ENCODE measurements around the gene ACP4. TPM values are rescaled to one million over a fixed set of nuclear protein-coding genes. Genes with fewer than 3 reads are reported as not detected.

ACP4 gene
- total and polyA plus RNA-seq, 2 experiments from 2014 or later = not detected

DNA sequence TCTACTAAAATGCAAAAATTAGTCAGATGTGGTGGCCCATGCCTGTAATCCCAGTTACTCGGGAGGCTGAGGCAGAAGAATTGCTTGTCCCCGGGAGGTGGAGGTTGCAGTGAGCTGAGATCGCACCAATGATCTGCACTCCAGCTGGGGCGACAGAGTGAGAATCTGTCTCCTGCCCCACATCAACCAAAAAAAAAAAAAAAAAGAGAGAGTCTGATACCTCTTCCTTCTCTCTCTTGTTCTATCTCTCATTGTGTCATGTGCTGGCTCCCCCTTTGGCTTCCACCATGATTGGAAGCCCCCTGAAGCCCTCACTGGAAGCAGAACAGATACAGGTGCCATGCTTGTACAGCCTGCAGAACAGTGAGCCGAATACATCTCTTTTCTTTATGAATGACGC lies 46.7 kb upstream of the ACP4 start:
- H3K4me3 ChIP-seq = no peak overlapping the region
- H3K4me1 ChIP-seq (ENCODE audit: insufficient read depth) = no peaks in the 10 kb centered on the region
- no peaks in the 10 kb centered on the region for H4K20me1 ChIP-seq (replicated peaks; ENCODE audit: insufficient read depth)
- no peak overlapping the region for H3K27ac ChIP-seq (ENCODE audit: low read depth)
- Mint-ChIP-seq H3K9me3 (peaks cover 94% of the 10 kb centered on the region), H3K4me1 (no peaks in the 10 kb centered on the region), H3K4me3 (no peak overlapping the region), H3K36me3 (ENCODE audit: low read depth) (peaks cover 44% of the 10 kb centered on the region), H3K27ac (no peak overlapping the region), H3K27me3 (ENCODE audit: insufficient read depth, low read depth, poor library complexity) (peaks cover 4% of the 10 kb centered on the region)
- no peaks in the 10 kb centered on the region for H3K9me2 ChIP-seq (ENCODE audit: insufficient read depth)
- no peak for ATAC-seq
- TF ChIP-seq CREB1 (CRISPR knock-in tag; IDR thresholded peaks at IDR 0.05; ENCODE audit: low read depth) (no peak), ZNF331 (CRISPR knock-in tag; IDR thresholded peaks at IDR 0.05; ENCODE audit: low read depth) (no peak), ZNF114 (CRISPR knock-in tag; IDR thresholded peaks at IDR 0.05) (no peak), POLR2AphosphoS5 (IDR thresholded peaks at IDR 0.05; ENCODE audit: low read depth) (no peak), JUNB (IDR thresholded peaks at IDR 0.05; ENCODE audit: unreplicated experiment) (no peak)
- TF ChIP-seq, protein P1, sequence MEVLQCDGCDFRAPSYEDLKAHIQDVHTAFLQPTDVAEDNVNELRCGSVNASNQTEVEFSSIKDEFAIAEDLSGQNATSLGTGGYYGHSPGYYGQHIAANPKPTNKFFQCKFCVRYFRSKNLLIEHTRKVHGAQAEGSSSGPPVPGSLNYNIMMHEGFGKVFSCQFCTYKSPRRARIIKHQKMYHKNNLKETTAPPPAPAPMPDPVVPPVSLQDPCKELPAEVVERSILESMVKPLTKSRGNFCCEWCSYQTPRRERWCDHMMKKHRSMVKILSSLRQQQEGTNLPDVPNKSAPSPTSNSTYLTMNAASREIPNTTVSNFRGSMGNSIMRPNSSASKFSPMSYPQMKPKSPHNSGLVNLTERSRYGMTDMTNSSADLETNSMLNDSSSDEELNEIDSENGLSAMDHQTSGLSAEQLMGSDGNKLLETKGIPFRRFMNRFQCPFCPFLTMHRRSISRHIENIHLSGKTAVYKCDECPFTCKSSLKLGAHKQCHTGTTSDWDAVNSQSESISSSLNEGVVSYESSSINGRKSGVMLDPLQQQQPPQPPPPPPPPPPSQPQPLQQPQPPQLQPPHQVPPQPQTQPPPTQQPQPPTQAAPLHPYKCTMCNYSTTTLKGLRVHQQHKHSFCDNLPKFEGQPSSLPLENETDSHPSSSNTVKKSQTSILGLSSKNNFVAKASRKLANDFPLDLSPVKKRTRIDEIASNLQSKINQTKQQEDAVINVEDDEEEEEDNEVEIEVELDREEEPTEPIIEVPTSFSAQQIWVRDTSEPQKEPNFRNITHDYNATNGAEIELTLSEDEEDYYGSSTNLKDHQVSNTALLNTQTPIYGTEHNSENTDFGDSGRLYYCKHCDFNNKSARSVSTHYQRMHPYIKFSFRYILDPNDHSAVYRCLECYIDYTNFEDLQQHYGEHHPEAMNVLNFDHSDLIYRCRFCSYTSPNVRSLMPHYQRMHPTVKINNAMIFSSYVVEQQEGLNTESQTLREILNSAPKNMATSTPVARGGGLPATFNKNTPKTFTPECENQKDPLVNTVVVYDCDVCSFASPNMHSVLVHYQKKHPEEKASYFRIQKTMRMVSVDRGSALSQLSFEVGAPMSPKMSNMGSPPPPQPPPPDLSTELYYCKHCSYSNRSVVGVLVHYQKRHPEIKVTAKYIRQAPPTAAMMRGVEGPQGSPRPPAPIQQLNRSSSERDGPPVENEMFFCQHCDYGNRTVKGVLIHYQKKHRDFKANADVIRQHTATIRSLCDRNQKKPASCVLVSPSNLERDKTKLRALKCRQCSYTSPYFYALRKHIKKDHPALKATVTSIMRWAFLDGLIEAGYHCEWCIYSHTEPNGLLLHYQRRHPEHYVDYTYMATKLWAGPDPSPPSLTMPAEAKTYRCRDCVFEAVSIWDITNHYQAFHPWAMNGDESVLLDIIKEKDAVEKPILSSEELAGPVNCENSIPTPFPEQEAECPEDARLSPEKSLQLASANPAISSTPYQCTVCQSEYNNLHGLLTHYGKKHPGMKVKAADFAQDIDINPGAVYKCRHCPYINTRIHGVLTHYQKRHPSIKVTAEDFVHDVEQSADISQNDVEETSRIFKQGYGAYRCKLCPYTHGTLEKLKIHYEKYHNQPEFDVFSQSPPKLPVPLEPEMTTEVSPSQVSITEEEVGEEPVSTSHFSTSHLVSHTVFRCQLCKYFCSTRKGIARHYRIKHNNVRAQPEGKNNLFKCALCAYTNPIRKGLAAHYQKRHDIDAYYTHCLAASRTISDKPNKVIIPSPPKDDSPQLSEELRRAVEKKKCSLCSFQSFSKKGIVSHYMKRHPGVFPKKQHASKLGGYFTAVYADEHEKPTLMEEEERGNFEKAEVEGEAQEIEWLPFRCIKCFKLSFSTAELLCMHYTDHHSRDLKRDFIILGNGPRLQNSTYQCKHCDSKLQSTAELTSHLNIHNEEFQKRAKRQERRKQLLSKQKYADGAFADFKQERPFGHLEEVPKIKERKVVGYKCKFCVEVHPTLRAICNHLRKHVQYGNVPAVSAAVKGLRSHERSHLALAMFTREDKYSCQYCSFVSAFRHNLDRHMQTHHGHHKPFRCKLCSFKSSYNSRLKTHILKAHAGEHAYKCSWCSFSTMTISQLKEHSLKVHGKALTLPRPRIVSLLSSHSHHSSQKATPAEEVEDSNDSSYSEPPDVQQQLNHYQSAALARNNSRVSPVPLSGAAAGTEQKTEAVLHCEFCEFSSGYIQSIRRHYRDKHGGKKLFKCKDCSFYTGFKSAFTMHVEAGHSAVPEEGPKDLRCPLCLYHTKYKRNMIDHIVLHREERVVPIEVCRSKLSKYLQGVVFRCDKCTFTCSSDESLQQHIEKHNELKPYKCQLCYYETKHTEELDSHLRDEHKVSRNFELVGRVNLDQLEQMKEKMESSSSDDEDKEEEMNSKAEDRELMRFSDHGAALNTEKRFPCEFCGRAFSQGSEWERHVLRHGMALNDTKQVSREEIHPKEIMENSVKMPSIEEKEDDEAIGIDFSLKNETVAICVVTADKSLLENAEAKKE (CRISPR knock-in tag; IDR thresholded peaks at IDR 0.05) = no peak
- TF ChIP-seq, protein P2, sequence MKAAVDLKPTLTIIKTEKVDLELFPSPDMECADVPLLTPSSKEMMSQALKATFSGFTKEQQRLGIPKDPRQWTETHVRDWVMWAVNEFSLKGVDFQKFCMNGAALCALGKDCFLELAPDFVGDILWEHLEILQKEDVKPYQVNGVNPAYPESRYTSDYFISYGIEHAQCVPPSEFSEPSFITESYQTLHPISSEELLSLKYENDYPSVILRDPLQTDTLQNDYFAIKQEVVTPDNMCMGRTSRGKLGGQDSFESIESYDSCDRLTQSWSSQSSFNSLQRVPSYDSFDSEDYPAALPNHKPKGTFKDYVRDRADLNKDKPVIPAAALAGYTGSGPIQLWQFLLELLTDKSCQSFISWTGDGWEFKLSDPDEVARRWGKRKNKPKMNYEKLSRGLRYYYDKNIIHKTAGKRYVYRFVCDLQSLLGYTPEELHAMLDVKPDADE (IDR thresholded peaks at IDR 0.05) = no peak
- TF ChIP-seq, protein P3, sequence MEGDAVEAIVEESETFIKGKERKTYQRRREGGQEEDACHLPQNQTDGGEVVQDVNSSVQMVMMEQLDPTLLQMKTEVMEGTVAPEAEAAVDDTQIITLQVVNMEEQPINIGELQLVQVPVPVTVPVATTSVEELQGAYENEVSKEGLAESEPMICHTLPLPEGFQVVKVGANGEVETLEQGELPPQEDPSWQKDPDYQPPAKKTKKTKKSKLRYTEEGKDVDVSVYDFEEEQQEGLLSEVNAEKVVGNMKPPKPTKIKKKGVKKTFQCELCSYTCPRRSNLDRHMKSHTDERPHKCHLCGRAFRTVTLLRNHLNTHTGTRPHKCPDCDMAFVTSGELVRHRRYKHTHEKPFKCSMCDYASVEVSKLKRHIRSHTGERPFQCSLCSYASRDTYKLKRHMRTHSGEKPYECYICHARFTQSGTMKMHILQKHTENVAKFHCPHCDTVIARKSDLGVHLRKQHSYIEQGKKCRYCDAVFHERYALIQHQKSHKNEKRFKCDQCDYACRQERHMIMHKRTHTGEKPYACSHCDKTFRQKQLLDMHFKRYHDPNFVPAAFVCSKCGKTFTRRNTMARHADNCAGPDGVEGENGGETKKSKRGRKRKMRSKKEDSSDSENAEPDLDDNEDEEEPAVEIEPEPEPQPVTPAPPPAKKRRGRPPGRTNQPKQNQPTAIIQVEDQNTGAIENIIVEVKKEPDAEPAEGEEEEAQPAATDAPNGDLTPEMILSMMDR (conservative IDR thresholded peaks at IDR 0.05; ENCODE audit: low read depth in 2 of 2) = no peak
- no peaks in the 10 kb centered on the region for H3F3A ChIP-seq (replicated peaks; ENCODE audit: low read depth)
- H3K79me2 ChIP-seq (replicated peaks; ENCODE audit: insufficient read depth) = no peaks in the 10 kb centered on the region
- H3K27me3 ChIP-seq (ENCODE audit: insufficient read depth) = no peaks in the 10 kb centered on the region
- DNase-seq (ENCODE audit: low spot score) = no peak
- H3K4me2 ChIP-seq = no peak overlapping the region
- no peak overlapping the region for H2AFZ ChIP-seq
- no peaks in the 10 kb centered on the region for H3K36me3 ChIP-seq (ENCODE audit: insufficient read depth)

Data from GM23338 (cell line).